Upper lobe of right lung (tissue), 1 donor: ENCODE results near the gene GRK3. TPM values are rescaled to one million over a fixed set of nuclear protein-coding genes. Genes with fewer than 3 reads are reported as not detected.
A peak's percentile ranks its signal among the peaks of the same experiment; 100 is the strongest.
"Not testable (repeated sequence)": the region's sequence is repeated elsewhere in the genome, so short reads cannot be mapped to it uniquely, and the experiment has no call there.

Experiments used
- ATAC-seq: fragments of 200-7000 bp; cut with Tn5 transposase; one replicate; pipeline ENCODE4 v1.9.1; 2020; ENCODE audit warnings: mild to moderate bottlenecking, moderate library complexity
- DNase-seq: peaks from one replicate; pipeline ENCODE4 v3.0.0-alpha.2; 2020
- H3K27ac ChIP-seq: fragments of 200-600 bp; one replicate; pipeline ENCODE4 v1.8.0; 2022
- H3K27me3 ChIP-seq: fragments of 200-600 bp; one replicate; pipeline ENCODE4 v1.8.0; 2022; ENCODE audit warnings: mild to moderate bottlenecking
- H3K36me3 ChIP-seq: fragments of 200-600 bp; one replicate; pipeline ENCODE4 v1.8.0; 2022
- H3K4me1 ChIP-seq: fragments of 200-600 bp; one replicate; pipeline ENCODE4 v1.8.0; 2022
- H3K4me3 ChIP-seq: fragments of 200-600 bp; one replicate; pipeline ENCODE4 v1.8.0; 2022; ENCODE audit warnings: mild to moderate bottlenecking
- H3K9me3 ChIP-seq: fragments of 200-600 bp; one replicate; pipeline ENCODE4 v1.8.0; 2022
- CTCF ChIP-seq: fragments of 200-600 bp; IDR thresholded peaks from one replicate; pipeline ENCODE4 v1.8.0; 2022; ENCODE audit warnings: antibody characterized with exemption
- intact Hi-C: fragments of 100-400 bp; cut with DNase I; formaldehyde crosslinking; loops from one replicate; pipeline ENCODE4 v1.11.0; 2022
- total RNA-seq: library from RNA; stranded (reverse); fragmentation: NEBNext Ultra II Directional; extraction: Animal tissue kit (Norgen Biotek cat#: 25700); gene quantifications from one replicate; pipeline ENCODE4 v1.2.1, GENCODE V29; 2021
- donor health status: DM: no; HTN: yes; CAD: no; lungs with severe emphysema.

The GRK3 gene
- total RNA-seq, 1 donor from 2014 or later = 26.0 TPM

- Histone ChIP-seq H3K36me3 (no peaks in the 10 kb centered on the region), H3K27me3 (no peaks in the 10 kb centered on the region), H3K9me3 (no peaks in the 10 kb centered on the region), H3K4me1 (peaks cover 3% of the 10 kb centered on the region), H3K27ac (no peak overlapping the region), H3K4me3 (no peak overlapping the region)
- intact Hi-C loops = no loop called here
- no peak for ATAC-seq
- no peak for TF ChIP-seq CTCF
- no peak for DNase-seq
These were observed 8.9 kb upstream of the GRK3 start for GRCh38 chr22:25555586-25555985.

- TF ChIP-seq CTCF = no peak
- intact Hi-C loops = no loop called here
- DNase-seq = no peak
- no peak overlapping the region for H3K27ac ChIP-seq
- no peaks in the 10 kb centered on the region for H3K27me3 ChIP-seq
- no peaks in the 10 kb centered on the region for H3K9me3 ChIP-seq
- H3K4me3 ChIP-seq = no peak overlapping the region
- ATAC-seq = no peak
- H3K36me3 ChIP-seq = no peaks in the 10 kb centered on the region
- peaks cover 3% of the 10 kb centered on the region for H3K4me1 ChIP-seq
These were observed 7.3 kb upstream of the GRK3 start for GRCh38 chr22:25557218-25557617.

GRCh38 chr22:25558341-25558740, 6.1 kb upstream of the GRK3 start:
- peaks cover 6% of the 10 kb centered on the region for H3K4me1 ChIP-seq
- H3K4me3 ChIP-seq = no peak overlapping the region
- intact Hi-C loops = no loop called here
- TF ChIP-seq CTCF = no peak
- ATAC-seq = no peak
- no peak overlapping the region for H3K27ac ChIP-seq
- H3K9me3 ChIP-seq = no peaks in the 10 kb centered on the region
- DNase-seq = no peak
- H3K36me3 ChIP-seq = no peaks in the 10 kb centered on the region
- H3K27me3 ChIP-seq = no peaks in the 10 kb centered on the region

GRCh38 chr22:25559910-25560309, 4.6 kb upstream of the GRK3 start:
- H3K36me3 ChIP-seq, ATAC-seq, H3K27me3 ChIP-seq, H3K27ac ChIP-seq, H3K9me3 ChIP-seq, intact Hi-C loops, H3K4me3 ChIP-seq, DNase-seq: not testable (repeated sequence)
- H3K4me1 ChIP-seq = peaks cover 12% of the 10 kb centered on the region

- H3K27ac ChIP-seq, ATAC-seq, H3K9me3 ChIP-seq, intact Hi-C loops, DNase-seq, H3K27me3 ChIP-seq, H3K4me3 ChIP-seq, H3K36me3 ChIP-seq: not testable (repeated sequence)
- H3K4me1 ChIP-seq = peaks cover 15% of the 10 kb centered on the region
These were observed 3.3 kb upstream of the GRK3 start for GRCh38 chr22:25561182-25561581.

- H3K4me3 ChIP-seq, intact Hi-C loops, H3K27me3 ChIP-seq, H3K36me3 ChIP-seq, DNase-seq, H3K9me3 ChIP-seq, H3K27ac ChIP-seq, ATAC-seq: not testable (repeated sequence)
- H3K4me1 ChIP-seq = peaks cover 15% of the 10 kb centered on the region
These were observed 2.5 kb upstream of the GRK3 start for GRCh38 chr22:25561927-25562326.

GRCh38 chr22:25562966-25563760, 1.3 kb upstream of the GRK3 start:
- H3K36me3 ChIP-seq, intact Hi-C loops, H3K9me3 ChIP-seq, DNase-seq, H3K27me3 ChIP-seq, ATAC-seq: not testable (repeated sequence)
- Histone ChIP-seq H3K4me1 (peaks cover 15% of the 10 kb centered on the region), H3K4me3 (peak overlapping the region; percentile 52), H3K27ac (peak overlapping the region; percentile 55)
